Measurements from ENCODE around the gene RAP1GAP2.
A peak's percentile ranks its signal among the peaks of the same experiment; 100 is the strongest.

The RAP1GAP2 gene

DNA sequence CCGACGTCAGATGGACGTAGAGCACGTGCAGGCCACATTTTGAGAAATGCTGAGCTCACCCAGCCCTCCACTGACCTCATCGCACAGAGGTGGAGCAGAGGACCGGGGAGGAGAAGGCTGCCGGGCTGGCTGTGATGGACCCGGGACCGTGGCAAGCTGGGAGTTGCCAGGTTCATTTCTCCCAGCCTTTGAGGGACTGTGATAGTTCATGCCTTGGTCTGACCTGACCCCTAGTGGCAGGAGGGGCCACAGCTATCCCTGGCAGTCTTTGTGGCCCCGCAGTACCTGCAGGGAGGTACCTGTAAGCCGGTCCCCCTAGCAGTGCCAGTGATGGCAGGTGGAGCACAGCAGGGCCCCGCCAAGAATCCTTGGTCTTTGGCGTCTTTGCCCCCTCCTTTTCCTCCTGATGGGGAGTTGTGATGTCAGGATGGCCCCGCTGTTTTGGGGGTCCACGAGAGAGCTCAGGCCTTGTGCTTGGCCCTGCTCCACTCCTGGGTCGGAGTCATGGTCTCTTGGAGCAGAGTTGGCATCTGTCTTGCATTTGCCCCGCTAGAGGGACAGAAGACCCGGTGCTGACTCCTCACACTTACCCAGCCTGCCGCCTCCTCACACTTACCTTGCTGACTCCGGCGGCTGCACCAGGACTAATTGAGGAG is 216.8 kb downstream of the RAP1GAP2 start:
- H3K4me2 ChIP-seq (ENCODE audit: insufficient read depth, low read length), result no peak overlapping the region
- H3K4me1 ChIP-seq (ENCODE audit: insufficient read depth, low read length), result no peaks in the 10 kb centered on the region
- no peaks in the 10 kb centered on the region for H3K27me3 ChIP-seq (ENCODE audit: insufficient read depth, low read length, poor library complexity)
- no peak overlapping the region for H3K4me3 ChIP-seq (ENCODE audit: low read depth in 1 of 2, low read length in 2 of 2)
- no peak overlapping the region for H3K9ac ChIP-seq (ENCODE audit: low read depth, low read length)
- H3K36me3 ChIP-seq (ENCODE audit: insufficient read depth, low read length), result no peaks in the 10 kb centered on the region
- peak; percentile 83 for ATAC-seq (ENCODE audit: insufficient read depth, low read depth)
- no peak overlapping the region for H2AFZ ChIP-seq (ENCODE audit: low read depth, low read length)
- no peaks in the 10 kb centered on the region for H3K9me3 ChIP-seq (ENCODE audit: insufficient read depth, low read length, severe bottlenecking)
- no peaks in the 10 kb centered on the region for H3K79me2 ChIP-seq (ENCODE audit: insufficient read depth, low read length)
- TF ChIP-seq, protein P1, sequence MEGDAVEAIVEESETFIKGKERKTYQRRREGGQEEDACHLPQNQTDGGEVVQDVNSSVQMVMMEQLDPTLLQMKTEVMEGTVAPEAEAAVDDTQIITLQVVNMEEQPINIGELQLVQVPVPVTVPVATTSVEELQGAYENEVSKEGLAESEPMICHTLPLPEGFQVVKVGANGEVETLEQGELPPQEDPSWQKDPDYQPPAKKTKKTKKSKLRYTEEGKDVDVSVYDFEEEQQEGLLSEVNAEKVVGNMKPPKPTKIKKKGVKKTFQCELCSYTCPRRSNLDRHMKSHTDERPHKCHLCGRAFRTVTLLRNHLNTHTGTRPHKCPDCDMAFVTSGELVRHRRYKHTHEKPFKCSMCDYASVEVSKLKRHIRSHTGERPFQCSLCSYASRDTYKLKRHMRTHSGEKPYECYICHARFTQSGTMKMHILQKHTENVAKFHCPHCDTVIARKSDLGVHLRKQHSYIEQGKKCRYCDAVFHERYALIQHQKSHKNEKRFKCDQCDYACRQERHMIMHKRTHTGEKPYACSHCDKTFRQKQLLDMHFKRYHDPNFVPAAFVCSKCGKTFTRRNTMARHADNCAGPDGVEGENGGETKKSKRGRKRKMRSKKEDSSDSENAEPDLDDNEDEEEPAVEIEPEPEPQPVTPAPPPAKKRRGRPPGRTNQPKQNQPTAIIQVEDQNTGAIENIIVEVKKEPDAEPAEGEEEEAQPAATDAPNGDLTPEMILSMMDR (IDR thresholded peaks at IDR 0.05; ENCODE audit: borderline replicate concordance, extremely low read depth, low read length, poor library complexity, severe bottlenecking), result peak; percentile 82
- no peak for TF ChIP-seq EZH2 (IDR thresholded peaks at IDR 0.05; ENCODE audit: borderline replicate concordance, low read depth, low read length, severe bottlenecking)
- peak; percentile 52 for DNase-seq
- H3K27ac ChIP-seq (ENCODE audit: low read length), result no peak overlapping the region
- H4K20me1 ChIP-seq (ENCODE audit: insufficient read depth, low read length), result peaks cover 4% of the 10 kb centered on the region; the same call in 1 of the 2 replicates

DNA sequence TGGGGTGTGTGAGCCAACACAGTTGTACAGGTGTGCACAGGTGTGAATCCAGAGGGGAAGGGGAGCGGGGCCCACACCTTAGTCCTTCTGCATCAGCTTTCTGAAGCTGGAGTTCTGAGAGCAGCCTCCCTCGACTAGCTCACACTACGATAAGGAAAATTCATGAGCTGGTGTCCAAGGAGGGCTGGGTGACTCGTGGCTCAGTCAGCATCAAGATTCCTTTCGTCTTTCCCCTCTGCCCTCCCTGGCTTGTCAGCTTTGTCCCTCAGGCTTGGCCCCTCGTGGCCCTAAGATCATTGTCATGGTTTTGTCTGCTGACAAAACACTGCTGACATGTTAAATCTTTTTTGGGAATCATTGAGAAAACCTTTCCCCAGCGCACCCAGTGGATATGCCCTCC is 219.7 kb downstream of the RAP1GAP2 start:
- Histone ChIP-seq H3K4me1 (ENCODE audit: insufficient read depth, low read length) (no peaks in the 10 kb centered on the region), H3K4me3 (ENCODE audit: low read depth in 1 of 2, low read length in 2 of 2) (no peak overlapping the region), H3K9me3 (ENCODE audit: insufficient read depth, low read length, severe bottlenecking) (no peaks in the 10 kb centered on the region), H4K20me1 (ENCODE audit: insufficient read depth, low read length) (peaks cover 4% of the 10 kb centered on the region; the same call in 1 of the 2 replicates), H3K36me3 (ENCODE audit: insufficient read depth, low read length) (no peaks in the 10 kb centered on the region), H3K27ac (ENCODE audit: low read length) (no peak overlapping the region), H3K27me3 (ENCODE audit: insufficient read depth, low read length, poor library complexity) (peaks cover 3% of the 10 kb centered on the region), H2AFZ (ENCODE audit: low read depth, low read length) (no peak overlapping the region), H3K79me2 (ENCODE audit: insufficient read depth, low read length) (no peaks in the 10 kb centered on the region), H3K4me2 (ENCODE audit: insufficient read depth, low read length) (no peak overlapping the region), H3K9ac (ENCODE audit: low read depth, low read length) (no peak overlapping the region)
- no peak for TF ChIP-seq EZH2 (IDR thresholded peaks at IDR 0.05; ENCODE audit: borderline replicate concordance, low read depth, low read length, severe bottlenecking)
- TF ChIP-seq, protein P1 (IDR thresholded peaks at IDR 0.05; ENCODE audit: borderline replicate concordance, extremely low read depth, low read length, poor library complexity, severe bottlenecking), result no peak
- ATAC-seq (ENCODE audit: insufficient read depth, low read depth) (no peak), DNase-seq (no peak)

GRCh38 chr17:3017936-3018335 is 221.7 kb downstream of the RAP1GAP2 start:
- Histone ChIP-seq H4K20me1 (ENCODE audit: insufficient read depth, low read length) (no peaks in the 10 kb centered on the region), H3K9ac (ENCODE audit: low read depth, low read length) (no peak overlapping the region), H3K9me3 (ENCODE audit: insufficient read depth, low read length, severe bottlenecking) (no peaks in the 10 kb centered on the region), H3K4me2 (ENCODE audit: insufficient read depth, low read length) (no peak overlapping the region), H3K4me1 (ENCODE audit: insufficient read depth, low read length) (no peaks in the 10 kb centered on the region), H3K79me2 (ENCODE audit: insufficient read depth, low read length) (no peaks in the 10 kb centered on the region), H3K27me3 (ENCODE audit: insufficient read depth, low read length, poor library complexity) (peaks cover 3% of the 10 kb centered on the region), H3K4me3 (ENCODE audit: low read depth in 1 of 2, low read length in 2 of 2) (no peak overlapping the region), H3K36me3 (ENCODE audit: insufficient read depth, low read length) (no peaks in the 10 kb centered on the region), H3K27ac (ENCODE audit: low read length) (no peak overlapping the region), H2AFZ (ENCODE audit: low read depth, low read length) (no peak overlapping the region)
- ATAC-seq (ENCODE audit: insufficient read depth, low read depth), result no peak
- no peak for DNase-seq
- TF ChIP-seq EZH2 (IDR thresholded peaks at IDR 0.05; ENCODE audit: borderline replicate concordance, low read depth, low read length, severe bottlenecking), result no peak
- TF ChIP-seq, protein P1 (IDR thresholded peaks at IDR 0.05; ENCODE audit: borderline replicate concordance, extremely low read depth, low read length, poor library complexity, severe bottlenecking), result no peak

Measured in DND-41 (cell line).